ENCODE data around the gene FICD.
"Not testable (repeated sequence)": the region's sequence is repeated elsewhere in the genome, so short reads cannot be mapped to it uniquely, and the experiment has no call there.

The FICD gene

DNA sequence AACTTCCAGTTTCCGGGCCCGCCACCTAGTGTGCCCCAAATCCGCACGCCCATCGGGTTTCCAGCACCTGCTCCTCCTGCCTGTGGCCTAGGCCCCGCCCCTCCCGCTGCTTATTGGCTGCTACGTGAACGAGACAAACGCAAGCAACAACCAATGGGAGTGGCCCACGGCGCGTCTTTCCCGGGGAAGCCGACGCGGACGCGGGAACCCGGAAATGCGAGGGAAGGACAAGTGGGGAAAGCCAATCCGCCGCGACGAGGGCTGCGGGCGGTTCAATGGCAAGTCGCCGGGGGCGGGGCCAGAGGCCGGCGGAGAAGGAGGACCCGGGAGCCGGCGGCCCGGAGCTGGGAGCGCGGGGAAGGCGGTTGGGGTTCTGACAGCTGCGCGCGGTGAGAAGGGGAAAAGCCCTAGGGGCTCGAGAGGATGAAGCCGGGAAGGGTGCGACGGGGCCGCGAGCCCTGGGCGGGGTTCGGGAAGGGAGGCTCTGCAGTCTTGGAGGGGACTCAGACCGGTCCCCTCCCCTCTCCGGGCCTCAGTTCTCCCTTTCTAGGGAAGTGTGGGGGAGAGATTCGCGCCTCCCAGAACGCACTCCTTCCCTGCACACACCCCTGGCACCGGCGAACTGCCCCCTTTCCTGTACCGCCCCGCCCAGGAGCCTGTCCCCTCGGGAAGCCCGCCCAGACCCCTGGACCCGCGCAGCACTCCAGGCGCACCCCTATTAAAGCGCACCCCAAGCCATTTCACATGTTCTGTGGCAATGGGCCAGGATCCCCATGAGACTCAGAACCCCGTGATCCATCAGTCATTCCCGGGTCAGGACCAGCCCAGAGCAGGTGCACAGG, at the start of gene FICD:
FICD (plus strand) TSS at position 305 of the 842 bp plus-strand sequence. CDS start 1,696 bp downstream, outside the sequence.
- DNase-seq (ENCODE audit: low spot score): peak; percentile 100

DNA sequence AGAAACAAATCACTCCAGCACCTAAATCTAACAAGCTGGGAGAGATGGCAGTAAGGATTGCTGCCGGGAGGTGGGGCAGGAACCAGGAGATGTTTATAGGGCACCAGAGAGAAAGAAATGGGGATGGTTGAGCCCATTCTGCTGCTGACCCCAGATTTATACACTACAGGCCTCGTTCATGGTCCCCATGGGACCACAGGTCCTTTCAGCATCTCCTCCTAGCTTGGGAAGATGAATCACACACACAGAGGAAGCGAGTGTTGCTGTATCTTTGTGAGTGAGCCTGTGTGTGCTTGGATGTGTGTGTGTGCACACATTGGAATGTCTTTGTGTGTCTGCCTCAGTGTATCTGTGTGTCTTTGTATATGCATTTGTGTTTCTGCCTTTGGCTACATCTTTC, 49.7 kb upstream of the FICD start:
- DNase-seq (ENCODE audit: low spot score): no peak

- no peak for DNase-seq (ENCODE audit: low spot score)
Observed at GRCh38 chr12:108468196-108468968, 46.7 kb upstream of the FICD start.

DNA sequence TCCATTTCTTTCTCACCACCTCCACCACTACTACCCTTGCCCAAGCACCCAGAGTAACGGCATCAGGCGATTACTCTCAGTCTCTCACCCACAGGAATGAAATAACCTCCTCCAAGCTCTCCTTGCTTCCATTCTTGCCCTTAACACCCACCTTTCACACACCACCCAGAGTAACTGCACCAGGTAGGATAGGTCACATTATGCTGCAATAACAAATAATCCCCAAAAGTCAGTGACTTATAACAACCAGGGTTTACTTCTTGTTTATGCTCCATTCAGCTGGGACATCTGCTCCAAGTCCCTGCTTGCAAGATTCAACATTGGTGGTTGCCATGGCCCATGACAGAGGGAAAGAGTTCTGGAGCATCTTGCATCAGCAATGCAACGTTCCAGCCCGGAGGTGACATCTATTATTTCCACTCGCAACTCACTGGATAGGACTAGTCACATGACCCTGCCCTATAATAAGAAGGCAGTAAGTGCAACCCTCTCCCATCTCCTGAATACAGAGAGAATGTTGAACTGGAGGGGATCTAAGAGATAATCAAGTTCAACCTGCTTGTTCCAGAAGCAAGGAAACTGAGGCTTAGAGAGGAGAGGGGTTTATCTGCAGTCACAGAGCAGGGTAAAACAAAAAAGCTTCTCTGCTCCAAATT, 41.5 kb upstream of the FICD start:
- DNase-seq (ENCODE audit: low spot score): no peak

DNA sequence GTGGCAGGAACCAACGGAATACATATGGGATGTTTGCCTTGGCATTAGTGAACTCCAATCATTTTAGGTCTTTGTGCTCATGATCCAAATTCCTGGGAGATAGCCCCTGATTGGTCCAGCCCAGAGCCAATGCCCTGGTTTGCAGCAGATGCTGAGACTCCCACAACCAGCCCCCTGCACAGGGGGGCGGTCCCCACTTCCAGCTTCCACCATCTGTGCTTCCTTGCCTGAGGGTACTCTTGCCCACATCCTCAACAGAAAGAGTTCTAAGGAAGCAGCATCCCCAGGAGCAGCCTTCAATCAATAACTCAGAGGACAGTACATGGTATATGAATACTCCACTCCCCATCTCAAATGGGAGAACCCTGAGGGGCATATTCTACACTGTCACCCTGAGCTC, 39.7 kb upstream of the FICD start:
- DNase-seq (ENCODE audit: low spot score): no peak

DNA sequence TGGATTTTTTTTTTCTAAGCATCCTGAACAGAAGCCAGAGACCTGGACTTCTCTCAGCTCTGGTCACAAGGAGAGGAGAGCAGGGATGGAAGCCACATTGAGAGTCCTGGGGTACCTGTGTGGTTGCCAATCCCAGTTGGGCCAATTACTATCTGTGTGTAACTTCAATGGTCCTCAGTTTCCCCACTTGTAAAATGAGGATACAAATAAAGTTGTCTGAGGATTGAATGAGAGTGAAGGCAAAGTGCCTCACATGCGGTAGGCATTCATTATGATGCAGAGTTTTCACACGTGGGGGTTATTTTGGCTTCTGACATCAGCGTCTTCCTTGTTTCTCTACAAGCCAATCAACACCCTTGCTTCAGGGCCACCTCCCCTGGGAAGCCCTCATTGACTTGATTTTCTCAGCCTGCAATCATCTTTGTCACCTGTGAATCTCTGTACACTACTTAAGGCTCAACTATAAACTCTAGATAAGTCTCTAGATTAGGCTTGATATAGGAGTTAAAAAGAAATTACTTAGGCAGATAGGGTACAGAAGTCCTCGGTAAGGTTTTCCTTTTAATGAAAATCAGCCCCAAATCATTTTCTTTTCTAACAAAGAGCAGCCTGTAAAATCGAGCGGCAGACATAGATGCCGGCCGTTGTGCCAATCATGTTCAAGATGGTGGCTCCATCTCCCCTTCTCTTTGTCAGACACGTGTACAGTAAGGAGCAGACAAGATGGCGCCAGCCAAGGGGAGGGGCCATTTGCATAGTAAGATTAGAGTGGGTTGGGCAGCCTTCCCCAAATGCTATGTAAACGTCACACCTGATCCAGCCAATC, 37.8 kb upstream of the FICD start:
- DNase-seq (ENCODE audit: low spot score): no peak

GRCh38 chr12:108477881-108478259, 37.2 kb upstream of the FICD start:
- no peak for DNase-seq (ENCODE audit: low spot score)

GRCh38 chr12:108478611-108479206, 36.4 kb upstream of the FICD start:
- DNase-seq (ENCODE audit: low spot score): no peak

- no peak for DNase-seq (ENCODE audit: low spot score)
Observed at GRCh38 chr12:108479364-108480070, 35.6 kb upstream of the FICD start.

DNA sequence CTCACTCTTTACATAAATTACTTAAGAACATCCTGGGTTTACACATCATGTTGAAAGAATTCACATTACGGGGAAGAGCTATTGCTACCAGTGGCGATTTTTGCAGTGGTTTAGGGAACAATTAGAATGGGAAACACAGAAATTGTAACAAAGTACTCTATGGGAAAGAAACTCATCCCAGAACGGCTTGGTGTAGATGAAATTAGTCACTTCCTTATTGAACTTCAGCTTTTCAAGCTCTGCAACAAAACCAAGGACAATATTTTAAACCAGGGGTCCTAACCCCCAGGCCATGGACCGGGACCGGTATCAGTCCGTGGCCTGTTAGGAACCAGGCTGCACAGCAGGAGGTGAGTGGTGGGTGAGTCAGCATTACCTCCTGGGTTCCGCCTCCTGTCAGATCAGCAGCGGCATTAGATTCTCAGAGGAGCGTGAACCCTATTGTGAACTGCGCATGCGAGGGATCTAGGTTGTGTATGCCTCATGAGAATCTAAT, 32.3 kb upstream of the FICD start:
- no peak for DNase-seq (ENCODE audit: low spot score)

DNA sequence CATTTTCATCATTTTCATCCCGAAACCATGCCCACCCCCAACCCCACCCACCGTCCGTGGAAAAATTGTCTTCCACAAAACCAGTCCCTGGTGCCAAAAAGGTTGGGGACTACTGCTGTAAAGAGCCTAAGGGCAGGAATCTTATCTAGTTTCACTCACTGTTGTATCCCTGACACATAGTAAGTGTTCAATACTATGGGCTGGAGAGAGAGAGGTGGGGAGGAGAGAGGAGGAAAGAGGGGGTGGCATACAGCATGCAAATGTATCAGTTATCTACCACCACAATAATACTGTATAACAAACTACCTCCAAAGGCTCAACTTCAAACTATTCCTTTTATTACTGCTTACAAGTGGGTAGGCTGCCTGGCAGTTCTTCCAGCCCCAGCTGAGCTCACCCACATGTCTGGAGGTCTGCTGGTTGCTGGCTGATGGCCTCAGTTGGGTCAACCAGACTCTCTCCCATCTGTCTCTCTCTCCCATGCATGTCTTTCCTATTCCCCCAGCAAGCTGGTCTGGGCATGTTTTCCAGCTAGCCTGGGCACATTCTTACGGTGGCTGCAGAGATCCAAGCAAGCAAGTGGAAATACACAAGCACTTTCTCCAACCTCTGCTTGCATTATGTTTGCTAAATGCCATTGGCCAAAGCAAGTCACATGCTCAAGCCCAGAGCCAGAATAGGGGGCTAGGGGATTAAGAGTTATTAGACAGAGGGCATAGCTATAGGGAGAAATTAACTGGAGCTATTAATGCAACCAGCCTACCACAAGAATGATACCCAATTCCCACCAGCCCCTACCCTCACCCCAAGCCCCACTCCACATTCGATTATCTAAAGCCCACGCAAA, 31.6 kb upstream of the FICD start:
- DNase-seq (ENCODE audit: low spot score): no peak

GRCh38 chr12:108484431-108484830, 30.6 kb upstream of the FICD start:
- no peak for DNase-seq (ENCODE audit: low spot score)

DNA sequence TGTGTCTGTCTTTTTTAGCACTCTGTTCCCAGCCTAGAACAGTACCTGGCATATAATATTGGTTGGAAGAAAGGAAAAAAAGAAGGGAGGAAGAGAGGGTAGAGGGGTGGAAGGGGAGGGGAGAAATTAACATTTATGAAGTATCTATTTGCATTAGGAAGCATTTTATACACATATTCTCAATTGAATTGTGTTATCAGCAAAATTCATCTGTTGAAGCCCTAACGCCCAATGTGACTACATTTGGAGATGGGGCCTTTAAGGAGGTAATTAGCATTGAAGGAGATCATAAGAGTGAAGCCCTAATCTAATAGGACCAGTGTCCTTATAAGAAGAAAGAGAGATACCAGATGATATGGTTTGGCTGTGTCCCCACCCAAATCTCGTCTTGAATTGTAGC, 30.2 kb upstream of the FICD start:
- DNase-seq (ENCODE audit: low spot score): no peak

GRCh38 chr12:108485371-108485770, 29.7 kb upstream of the FICD start:
- not testable (repeated sequence) for DNase-seq (ENCODE audit: low spot score)

- DNase-seq (ENCODE audit: low spot score): not testable (repeated sequence)
Observed at GRCh38 chr12:108487029-108487428, 28.0 kb upstream of the FICD start.

DNA sequence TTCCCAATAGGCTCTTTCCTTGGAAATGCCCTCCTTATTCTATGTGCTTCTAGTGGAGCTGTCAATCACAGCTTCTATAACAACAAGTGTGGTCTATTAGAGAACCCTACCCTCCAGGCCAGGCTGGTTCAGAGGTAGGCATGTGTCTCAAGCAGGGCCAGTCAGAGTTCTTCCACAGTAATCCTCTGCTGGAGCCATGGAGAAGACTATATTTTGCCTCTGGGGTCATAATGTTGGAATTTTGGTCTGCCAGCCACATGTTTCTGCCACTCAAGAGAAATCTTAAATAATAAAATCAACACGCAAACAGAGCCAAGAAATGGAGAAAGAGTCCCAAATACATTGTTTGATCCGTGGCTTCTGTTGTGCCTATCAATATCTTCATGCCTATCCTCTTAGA, 23.8 kb upstream of the FICD start:
- no peak for DNase-seq (ENCODE audit: low spot score)

GRCh38 chr12:108495054-108495453, 20.0 kb upstream of the FICD start:
- peak; percentile 76 for DNase-seq (ENCODE audit: low spot score)

- DNase-seq (ENCODE audit: low spot score): no peak
Observed at GRCh38 chr12:108495823-108496579, 19.1 kb upstream of the FICD start.

DNA sequence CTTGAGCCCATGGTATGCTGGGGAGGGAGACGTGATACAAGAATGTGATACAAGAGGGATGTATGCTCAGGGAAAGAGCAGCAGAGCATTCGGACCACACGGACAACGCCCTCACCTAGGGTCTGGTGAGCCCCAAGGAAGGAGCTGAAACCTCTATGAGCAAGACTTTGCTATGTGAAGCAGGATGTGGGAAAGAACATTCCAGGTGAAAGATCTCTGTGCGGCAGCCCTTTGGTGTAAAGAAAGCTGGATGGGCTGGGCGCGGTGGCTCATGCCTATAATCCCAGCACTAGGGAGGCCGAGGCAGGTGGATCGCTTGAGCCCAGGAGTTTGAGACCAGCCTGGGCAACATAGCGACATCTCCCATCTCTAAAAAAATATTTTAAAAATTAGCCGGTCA, 16.9 kb upstream of the FICD start:
- no peak for DNase-seq (ENCODE audit: low spot score)

Data from ecto neural progenitor cell (in vitro differentiated cells).